Activated naive CD4-positive, alpha-beta T cell treated with anti-CD3 and anti-CD28 coated beads, Interleukin-2, amount 50 U/mL, for 24 hours (primary cell): ENCODE results near the gene KCNIP4.

Experiments
- H3K27ac Mint-ChIP-seq: one replicate; pipeline ENCODE4 v1.8.0; 2021; ENCODE audit warnings: mild to moderate bottlenecking, mixed read lengths
- H3K27me3 Mint-ChIP-seq: one replicate; pipeline ENCODE4 v1.8.0; 2021; ENCODE audit warnings: mixed read lengths
- H3K36me3 Mint-ChIP-seq: one replicate; pipeline ENCODE4 v1.8.0; 2021; ENCODE audit warnings: mixed read lengths
- H3K4me1 Mint-ChIP-seq: one replicate; pipeline ENCODE4 v1.8.0; 2021; ENCODE audit warnings: mixed read lengths
- H3K4me3 Mint-ChIP-seq: one replicate; pipeline ENCODE4 v1.8.0; 2021; ENCODE audit warnings: mild to moderate bottlenecking, mixed read lengths
- H3K9me3 Mint-ChIP-seq: one replicate; pipeline ENCODE4 v1.8.0; 2021; ENCODE audit warnings: mixed read lengths

The KCNIP4 gene

GRCh38 chr4:20680736-20681135 lies 1267.8 kb downstream of the KCNIP4 start:
- no peaks in the 10 kb centered on the region for H3K4me1 Mint-ChIP-seq
- H3K9me3 Mint-ChIP-seq: no peaks in the 10 kb centered on the region
- H3K4me3 Mint-ChIP-seq: no peak overlapping the region
- no peak overlapping the region for H3K27ac Mint-ChIP-seq
- peaks cover 21% of the 10 kb centered on the region for H3K27me3 Mint-ChIP-seq
- H3K36me3 Mint-ChIP-seq: no peaks in the 10 kb centered on the region

- Mint-ChIP-seq H3K27me3 (peaks cover 22% of the 10 kb centered on the region), H3K9me3 (no peaks in the 10 kb centered on the region), H3K4me1 (no peaks in the 10 kb centered on the region)
These were observed 1268.6 kb downstream of the KCNIP4 start for GRCh38 chr4:20679951-20680350.

More at GRCh38 chr4:20679951-20680350, 1268.6 kb downstream of the KCNIP4 start:
- Mint-ChIP-seq H3K36me3 (no peaks in the 10 kb centered on the region), H3K4me3 (no peak overlapping the region), H3K27ac (no peak overlapping the region)
